Non-pigmented ciliary epithelial cell (primary cell): ENCODE data around the gene GRIP1.

Experiments
- DNase-seq: peaks from one replicate; pipeline ENCODE4 v3.0.0-alpha.2; 2010; ENCODE audit warnings: low read depth

Gene GRIP1

GRCh38 chr12:66387117-66387516 is 291.8 kb downstream of the GRIP1 start:
- DNase-seq, result no peak

DNA sequence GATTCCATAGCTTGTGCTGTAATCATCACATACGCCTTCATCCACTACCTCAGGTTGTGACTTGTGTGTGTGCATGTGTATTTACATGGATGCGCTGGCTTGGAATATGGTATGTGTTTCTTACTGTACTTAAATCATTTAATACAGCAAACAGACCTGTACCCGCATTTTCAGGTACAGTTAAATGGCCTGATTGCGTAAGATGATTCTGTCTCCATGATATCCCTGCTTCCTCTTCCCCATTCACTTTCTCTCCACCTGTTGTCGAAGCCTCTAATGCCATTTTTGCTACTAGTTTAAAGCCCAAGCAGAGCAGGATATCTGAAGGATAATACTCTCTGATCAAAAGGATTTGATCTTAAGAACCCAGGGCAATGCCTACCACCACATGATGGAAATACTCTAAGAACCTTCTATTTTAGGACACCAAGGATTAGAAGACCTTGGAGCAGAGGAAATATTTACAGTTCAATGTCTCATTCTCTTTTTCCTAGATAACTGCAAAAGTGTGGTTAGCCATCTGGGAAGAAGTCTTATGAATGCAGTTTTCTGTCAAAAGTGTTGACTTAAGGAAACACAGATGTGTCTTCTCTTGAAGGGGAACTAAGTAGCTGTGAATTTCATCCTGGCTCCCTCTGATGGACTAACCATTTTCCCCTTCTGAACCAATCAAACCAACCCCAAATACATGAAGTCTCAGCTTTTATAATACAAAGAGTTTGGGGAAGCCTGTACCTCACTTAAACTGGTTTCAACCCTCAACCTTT is 297.9 kb downstream of the GRIP1 start:
- no peak for DNase-seq

DNA sequence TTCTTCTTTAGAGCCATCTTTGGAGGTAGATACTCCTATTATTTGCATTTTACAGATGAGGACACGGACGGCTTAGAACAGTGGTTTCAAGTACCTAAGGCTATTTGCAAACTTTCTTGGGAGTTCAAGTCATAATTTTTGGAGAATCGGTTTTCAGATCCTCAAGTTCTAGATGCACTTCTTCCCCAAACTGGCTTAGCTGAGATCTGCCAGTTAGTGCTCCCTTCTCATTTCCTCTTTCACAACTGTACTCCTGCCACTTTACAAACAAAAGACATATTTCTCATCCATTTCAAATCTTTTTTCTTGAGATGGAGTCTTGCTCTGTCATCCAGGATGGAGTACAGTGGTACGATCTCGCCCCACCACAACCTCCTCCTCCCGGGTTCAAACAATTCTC is 299.3 kb downstream of the GRIP1 start:
- no peak for DNase-seq

DNA sequence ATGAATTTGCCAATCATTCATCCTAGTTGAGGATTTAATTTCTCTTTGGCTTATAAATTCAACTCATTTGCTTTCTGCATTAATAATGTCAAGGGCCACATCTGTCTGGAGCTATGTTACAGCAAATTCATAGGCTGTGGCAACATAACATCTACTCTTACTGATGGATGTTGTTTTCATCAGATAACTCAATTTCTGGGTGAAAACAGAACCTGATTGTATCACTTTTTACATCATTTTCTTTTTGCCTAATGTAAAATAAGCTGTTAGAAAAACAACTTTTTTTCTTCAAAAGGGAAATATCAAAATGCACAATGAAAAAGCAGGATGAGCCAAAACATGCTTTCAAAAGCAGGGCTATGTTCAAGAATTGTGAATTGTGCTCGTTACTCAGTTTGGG is 303.3 kb downstream of the GRIP1 start:
- no peak for DNase-seq

DNA sequence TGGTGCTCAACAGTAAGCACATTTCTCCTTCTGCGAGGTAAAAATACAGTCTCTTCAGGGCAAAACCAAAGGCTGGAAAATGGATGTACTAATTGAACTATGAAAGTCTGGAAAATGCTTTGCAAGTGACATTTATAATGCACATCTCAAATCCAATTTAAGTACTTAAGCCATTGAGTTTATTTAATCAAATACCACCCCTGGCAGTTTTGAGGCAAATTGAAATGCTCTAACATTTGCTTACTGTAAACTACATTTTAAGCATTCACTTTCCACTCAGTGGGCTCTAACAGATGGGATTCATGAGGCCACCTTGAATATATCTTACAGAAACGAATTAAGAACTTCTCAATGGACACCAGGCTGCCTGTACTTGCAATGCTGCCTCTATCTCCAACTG is 306.9 kb downstream of the GRIP1 start:
- no peak for DNase-seq

GRCh38 chr12:66367015-66367667 is 311.7 kb downstream of the GRIP1 start:
- no peak for DNase-seq

DNA sequence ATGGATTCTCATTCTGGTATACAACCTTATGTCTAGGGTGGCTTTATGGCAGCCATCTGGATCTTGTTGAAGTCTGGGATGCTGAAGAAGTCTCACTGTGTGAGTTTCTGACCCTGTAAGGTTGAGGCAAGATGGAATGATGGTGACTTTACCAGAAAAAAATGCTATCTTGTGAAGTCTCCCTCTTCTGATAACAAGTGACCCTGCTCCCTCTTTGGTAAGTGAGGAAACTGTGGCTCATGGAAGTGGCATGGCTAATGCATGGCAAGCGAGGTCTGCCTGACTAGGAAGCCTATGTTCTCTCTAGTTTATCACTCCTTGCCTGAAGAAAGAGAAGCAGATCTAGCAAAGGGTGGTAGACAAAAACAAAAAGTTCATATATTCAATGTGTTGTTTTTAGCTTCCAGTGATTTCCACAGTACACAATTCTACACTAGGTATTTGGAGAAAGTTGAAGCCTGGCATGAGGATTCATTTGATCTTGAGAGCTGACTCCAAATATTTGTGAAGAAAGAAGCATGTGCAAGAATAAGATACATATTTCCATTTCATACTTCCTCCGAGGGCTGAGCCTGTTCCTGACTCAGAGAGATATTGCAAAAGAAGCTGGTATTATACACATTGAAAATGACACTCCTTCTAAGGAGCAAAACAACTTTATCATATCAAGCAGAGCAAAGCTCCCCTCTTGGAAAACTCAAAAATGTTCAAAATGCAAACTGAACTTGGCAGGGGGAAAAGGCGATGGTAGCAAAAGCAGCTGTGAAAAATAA is 313.0 kb downstream of the GRIP1 start:
- no peak for DNase-seq

- no peak for DNase-seq
These were observed 317.2 kb downstream of the GRIP1 start for GRCh38 chr12:66361703-66362102.

GRCh38 chr12:66359300-66359699 is 319.6 kb downstream of the GRIP1 start:
- DNase-seq, result no peak

DNA sequence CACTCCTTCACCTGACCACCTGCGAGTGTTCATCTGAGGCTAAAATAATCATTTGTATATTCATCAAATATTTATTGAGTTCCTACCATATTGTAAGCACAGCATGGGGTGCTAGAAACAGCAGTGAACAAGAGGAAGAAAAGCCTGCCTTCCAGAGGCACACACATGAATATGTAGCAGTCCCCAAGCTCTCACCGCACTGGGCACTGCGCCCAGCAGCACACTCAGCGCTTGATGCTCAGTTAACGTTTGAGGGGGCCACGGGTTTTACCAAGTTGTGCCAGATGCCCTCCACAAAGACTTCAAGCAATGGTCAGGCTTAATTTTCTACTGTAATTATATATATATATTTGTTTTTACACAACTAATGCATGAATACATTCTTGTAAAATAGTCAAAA is 324.6 kb downstream of the GRIP1 start:
- no peak for DNase-seq

DNA sequence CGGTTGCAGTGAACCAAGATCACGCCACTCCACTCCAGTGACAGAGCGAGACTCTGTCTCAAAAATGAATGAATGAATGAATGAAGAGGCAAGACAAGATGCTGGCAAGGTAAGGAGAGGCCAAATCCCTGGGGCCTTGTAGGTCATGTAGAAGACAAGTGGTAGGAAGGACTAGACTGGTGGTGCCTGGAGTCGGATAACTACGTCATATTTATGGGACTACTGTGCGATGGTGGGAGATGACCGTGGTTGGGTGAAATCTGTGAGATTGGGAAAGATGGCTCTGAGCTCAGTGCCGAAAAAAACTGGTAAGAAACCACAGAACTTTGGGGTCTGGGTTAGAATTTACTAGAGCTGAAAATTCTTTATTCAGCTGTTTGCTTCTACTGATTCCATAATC is 326.0 kb downstream of the GRIP1 start:
- DNase-seq, result no peak

- no peak for DNase-seq
These were observed 326.7 kb downstream of the GRIP1 start for GRCh38 chr12:66352197-66352596.

- DNase-seq, result no peak
These were observed 327.6 kb downstream of the GRIP1 start for GRCh38 chr12:66351301-66351700.

GRCh38 chr12:66345956-66346355 is 332.9 kb downstream of the GRIP1 start:
- DNase-seq, result no peak

DNA sequence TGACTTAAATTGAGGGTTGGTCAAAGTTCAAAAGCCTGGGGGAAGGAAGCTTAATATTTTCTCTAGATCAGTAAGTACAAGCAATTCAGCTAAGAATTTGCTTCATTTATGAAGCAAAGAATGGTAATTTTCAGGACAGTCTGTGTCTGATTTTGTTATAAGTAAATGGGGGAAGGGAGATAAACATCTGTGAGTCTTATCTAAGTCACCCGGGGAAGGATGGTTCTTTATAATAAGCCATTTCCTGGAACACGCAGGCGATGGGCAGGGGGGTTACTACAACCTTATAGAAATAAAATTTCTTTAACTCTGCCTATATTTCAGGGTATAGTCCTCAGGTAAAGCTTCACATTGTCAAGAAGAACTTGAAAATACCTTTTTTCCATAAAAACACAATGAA is 333.7 kb downstream of the GRIP1 start:
- DNase-seq, result no peak

- no peak for DNase-seq
These were observed 337.8 kb downstream of the GRIP1 start for GRCh38 chr12:66341126-66341525.

GRCh38 chr12:66340131-66340530 is 338.7 kb downstream of the GRIP1 start:
- DNase-seq, result no peak

DNA sequence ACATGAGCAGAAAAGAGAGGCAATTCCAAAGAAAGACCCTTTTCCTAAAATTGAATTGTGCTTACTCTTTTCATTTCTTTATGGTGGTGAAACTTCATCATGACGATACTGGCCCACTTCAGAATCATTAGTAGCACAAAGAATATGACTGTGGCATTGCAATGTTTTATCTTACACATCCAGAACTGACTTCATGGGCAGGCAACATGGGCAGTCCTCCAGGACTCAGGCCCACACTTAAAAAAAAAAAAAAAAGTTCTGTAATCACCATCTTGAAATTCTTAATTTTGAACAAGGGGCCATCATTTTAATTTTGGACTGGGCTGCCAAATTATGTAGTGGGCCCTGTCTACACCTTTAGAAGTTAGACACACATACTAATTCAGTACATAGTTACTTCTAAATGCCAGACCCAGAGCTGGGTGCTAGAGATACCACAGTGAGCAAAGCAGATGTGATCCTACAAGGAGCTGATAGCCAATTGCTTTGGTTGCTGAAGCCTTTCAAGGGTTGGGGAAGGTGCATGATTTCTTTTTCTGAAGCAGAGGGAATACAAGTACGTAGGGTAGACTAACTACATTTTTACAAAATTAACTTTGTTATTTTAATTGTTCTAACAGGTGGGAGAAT is 341.4 kb downstream of the GRIP1 start:
- DNase-seq, result no peak

DNA sequence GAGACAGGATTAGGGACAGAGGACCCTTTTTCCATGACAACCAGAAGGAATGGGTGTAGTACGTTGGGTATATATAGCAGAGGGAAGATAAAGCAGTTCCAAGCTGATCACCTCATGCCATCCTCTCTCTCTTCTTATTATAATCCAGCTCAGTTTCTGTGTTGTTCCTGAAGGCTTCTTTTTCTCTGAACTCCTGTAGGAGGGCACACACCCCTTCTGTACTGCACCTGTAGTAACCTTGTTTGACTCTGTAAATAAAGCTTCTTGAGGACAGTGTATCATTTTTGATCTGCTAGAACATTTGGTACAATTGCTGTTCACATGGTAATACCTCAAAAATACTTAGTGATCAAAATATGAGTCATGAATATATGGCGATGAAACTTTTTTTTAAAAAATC is 343.1 kb downstream of the GRIP1 start:
- DNase-seq, result no peak

DNA sequence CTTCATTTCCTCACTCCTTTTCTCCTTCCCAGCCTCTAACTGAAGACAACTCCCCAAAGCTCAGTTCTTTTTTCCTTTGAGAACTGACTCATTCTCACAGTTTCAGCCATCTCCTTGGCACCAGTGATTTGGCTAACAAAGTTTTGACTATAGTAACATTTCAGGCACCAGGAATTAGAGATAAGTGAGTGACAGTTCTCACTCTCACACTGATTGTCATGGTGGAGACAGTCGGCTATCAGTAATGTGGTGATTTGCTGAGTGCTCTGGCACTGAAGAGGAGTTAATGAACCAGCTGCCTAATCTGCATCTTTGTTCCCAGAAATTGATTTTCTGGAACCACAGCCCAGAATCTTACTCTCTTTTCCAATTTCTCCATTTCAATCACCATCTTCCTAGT is 347.1 kb downstream of the GRIP1 start:
- no peak for DNase-seq

- DNase-seq, result no peak
These were observed 347.9 kb downstream of the GRIP1 start for GRCh38 chr12:66331016-66331415.

GRCh38 chr12:66329941-66330340 is 348.9 kb downstream of the GRIP1 start:
- DNase-seq, result no peak

- no peak for DNase-seq
These were observed 355.9 kb downstream of the GRIP1 start for GRCh38 chr12:66323017-66323416.
